ENCODE measurements around the gene BANP.
"Not testable (repeated sequence)": the region's sequence is repeated elsewhere in the genome, so short reads cannot be mapped to it uniquely, and the experiment has no call there.

The BANP gene

DNA sequence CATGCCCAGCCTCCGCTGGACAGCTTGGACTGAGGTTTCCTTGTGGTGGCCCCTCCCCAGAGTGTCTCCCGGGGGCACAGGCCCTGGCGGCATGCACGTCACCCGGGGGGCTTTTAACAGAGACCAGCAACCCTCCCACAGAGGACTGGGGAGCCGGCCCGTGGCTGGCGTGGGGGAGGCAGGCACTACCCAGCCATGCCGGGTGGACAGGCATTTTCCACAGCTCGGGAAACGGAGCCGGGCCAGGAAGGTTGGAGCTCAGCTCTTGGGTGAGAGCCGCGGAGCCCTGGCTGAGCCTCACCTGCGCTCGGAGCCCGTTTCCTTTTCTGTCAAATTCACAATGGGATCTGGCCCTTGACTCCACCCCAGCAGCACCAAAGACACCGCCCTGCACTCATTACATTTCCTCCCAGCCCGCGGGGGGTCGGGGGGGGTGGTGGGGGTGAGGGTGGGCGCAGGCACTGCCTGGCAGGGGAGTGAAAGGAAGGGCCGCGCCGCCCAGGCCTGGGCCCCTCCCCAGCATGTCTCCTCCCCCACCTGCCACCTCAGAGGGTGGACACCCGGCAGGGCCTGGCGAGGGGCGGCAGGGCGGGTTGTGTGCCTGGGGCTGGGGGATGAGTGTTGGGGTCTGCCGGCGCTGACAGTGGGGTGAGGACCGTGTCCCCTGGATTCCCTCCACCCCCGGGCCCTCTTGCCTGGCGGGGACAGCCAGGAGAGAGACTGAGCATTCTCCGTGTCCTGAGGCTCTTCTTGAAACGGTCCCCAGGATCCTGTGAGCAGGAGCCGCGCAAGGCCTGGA lies 139.3 kb downstream of the BANP start:
- DNase-seq, result not testable (repeated sequence)

DNA sequence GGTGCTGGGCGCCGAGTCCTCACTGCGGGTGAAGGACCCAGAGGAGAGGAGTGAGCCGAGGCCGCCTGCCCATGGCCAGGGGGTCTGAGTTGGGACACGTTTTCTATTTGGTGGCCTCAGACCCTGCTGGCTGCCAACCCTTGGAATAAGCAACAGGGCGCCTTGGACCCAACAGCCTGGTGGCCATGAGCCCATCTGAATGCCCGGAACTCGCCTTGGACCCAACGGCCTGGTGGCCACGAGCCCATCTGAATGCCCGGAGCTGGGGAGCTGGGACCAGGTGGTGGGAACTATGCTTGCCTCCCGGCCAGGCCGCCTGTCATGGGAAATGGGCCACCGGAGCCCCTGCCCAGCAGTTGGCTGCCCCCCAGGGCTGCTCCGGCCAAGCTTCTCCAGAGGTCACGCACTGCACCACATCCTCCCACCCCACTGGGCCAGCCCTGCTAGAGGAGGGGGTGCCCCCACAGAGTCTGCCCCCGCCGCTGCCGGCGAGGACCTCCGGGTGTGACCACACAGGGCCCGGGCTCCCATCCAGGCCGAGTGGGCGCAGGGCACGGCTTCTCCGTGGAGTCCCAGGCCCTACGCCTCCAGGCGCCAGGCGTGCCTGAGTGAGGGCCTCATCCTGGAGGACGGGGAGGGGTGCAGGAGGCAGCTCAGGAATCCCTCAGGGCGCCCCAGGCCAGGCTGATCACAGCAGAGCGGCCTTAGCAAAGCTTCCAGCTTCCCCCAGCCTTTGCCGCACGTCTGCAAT lies 140.2 kb downstream of the BANP start:
- not testable (repeated sequence) for DNase-seq

DNA sequence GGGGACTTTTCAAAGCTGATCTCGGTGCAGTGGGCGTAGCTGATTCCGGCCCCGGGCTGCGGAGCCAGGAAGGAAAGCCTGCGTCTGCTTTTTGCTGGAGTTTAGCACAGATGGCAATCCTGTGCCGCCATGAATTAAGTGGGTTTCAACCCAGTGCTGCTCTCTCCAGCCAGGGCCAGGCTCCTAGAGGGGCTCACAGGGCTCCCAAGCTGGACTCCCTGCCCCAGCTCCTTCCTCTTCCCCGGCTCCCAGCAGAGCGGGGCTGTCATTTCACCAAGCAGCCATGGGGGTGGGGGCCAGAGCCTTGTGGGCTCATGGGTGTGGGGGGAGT lies 140.7 kb downstream of the BANP start:
- not testable (repeated sequence) for DNase-seq

DNA sequence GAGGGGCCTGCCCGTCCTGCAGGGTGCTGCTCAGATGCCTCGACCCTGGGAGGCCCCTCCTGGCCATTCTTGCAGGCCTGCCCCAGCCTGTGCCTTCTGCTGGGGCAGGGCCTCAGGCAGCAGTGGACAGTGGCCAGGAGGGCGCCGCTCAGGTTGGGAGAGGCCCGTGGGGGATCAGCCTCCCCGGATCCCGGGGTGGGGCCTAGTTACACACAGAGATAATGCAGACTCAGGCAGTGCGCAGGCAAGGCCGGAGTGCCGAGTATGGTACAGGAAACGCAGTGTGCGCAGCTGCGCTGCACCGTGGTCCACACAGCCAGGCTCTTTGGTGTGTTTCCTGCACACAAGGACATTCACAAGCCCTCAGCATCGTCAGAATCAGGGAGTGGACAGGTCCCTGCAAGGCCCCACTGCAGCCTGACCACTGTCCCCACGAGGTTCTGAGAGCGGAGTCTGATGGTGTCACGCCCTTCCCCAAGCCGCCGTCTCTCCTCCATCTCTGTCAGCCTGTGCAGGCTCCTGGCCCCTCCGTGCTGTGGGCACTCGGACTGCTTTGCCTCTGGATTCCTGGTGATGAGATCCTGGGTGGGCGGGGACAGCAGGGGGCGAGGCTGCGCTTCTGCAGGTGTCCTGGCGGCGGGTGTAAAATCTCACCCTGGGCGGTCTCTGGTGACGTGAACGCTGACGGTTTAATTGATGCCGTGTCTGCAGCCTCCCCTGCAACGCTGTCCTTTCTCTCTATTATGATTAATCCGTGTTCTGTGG lies 141.7 kb downstream of the BANP start:
- DNase-seq, result not testable (repeated sequence)

DNA sequence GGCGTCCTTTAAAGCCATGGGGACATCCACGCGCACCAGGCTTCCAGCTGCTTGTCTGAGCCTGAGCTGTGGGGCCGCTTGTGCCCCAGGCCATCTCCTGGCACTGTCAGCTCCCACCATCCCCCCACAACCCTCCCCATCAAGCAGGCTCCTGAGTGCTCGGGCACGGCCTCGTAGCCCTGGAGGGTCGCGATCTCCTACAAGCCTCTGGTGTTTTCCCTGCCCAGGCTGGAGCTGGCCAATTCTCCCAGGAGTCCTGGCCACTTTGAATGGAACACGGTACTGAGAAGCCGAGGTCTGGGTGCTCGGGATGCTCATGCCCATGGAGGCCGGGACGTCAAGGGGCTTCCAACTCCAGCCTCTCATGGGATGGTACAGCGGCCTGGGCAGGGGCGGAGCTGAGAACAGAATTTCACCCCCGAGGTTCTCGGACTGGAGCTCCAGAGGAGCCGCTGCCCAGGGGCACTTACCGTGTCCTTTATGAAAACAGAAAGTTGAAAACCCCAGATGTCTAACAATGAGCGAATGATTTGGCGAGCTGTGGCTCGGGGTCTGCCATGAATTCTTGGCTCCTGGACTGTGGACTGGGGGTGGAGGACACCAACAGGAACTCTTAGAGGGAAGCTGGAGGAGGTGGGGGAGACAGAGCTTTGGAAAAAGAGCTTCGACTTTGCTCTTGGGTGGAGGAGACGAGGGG lies 142.5 kb downstream of the BANP start:
- not testable (repeated sequence) for DNase-seq

DNA sequence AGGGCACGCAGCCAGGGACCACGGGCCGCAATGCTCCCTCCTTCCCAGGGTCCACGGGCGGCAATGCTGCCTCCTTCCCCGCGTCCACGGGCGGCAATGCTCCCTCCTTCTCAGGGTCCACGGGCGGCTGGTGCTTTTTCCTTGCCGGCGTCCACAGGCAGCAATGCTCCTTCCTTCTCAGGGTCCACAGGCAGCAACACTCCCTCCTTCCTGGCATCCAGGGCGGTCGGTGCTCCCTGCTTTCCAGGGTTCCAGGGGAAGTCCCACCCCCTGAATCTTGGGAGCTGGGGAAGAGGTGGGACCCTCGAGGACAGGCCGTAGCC lies 143.0 kb downstream of the BANP start:
- not testable (repeated sequence) for DNase-seq

DNA sequence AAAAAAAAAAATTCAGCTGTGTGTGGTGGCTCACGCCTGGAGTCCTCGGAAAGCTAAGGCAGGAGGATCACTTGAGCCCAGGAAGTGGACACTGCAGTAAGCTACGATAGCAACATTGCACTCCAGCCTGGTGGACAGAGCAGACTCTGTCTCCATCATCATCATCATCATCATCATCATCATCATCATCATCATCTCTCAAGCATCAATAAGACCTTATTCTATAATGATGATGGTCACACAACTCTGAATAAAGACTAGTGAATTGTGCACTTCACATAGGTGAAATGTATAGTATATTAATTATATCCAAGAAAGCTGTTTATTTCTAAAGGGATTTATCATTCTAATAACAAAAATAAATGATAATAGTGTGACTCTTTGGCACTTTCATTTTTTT lies 143.7 kb downstream of the BANP start:
- not testable (repeated sequence) for DNase-seq

DNA sequence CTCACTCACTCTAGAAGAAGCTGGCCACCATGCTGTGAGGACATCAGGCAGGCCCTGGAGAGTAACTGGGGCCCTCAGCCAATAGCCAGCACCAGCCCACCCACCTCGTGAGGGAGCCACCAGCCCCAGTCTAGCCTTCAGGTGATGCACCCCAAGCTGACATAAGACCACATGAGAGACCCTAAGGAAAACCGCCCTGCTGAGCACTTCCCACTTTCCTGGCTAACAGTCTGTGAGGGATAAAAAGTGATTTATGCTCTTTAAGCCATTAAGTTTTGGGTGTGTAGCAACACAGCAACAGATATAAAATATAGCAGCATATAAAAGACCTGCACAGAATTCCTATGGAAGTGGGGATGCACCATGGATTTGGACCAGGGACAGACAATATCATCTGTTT lies 145.4 kb downstream of the BANP start:
- not testable (repeated sequence) for DNase-seq

DNA sequence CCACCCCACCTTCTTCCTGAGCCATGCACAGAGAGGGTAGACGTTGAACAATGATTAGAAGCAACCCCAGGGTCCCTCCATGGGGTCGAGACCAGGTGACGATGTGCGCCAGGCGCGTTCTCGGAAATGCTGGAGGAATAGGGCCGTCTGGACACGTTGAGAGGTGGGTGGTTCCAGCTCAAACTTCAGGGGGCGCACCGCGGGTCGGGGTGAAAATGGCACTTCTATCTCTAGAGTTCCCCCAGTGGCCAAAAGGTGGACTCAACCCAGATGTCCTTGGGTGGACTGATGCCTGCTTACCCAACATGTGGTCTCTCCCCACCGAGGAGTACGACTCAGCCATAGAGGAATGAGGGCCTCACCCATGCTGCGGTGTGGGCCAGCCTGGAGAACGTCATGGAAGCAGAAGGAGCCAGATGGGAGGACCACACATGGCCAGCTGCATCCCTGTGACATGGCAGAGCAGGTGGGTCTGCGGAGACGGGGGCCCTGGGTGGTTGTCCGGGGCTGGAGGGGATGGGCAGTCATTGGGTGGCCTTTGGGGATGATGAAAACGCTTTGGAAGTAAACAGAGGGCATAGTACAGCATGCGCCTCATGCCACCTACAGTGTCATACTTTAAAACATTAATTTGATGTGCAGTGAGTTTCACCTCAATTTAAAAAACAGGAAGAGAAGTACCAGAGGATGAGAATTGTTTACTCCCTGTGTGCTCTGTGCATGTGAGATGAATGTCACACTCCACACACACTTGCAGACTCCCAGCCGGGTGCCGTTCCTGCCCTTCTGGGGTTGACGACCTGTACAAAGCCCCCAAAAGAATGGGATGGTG lies 147.7 kb downstream of the BANP start:
- not testable (repeated sequence) for DNase-seq

DNA sequence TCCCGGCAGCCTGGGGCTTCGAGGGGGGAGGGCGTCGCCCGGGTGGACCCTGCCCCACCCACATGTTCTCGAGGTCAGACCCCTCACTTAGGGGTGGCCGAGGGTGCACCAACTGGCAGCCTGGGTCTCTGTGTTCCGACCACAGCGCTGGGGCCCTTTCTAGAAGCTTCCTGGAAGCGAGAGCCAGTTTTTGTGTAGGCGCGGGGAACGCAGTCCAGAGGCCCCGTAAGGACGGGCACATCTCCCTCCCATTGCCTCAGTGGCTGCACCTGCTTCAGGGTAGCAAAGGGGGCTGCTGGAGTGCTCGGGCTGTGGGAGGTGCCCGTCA lies 148.3 kb downstream of the BANP start:
- no peak for DNase-seq

DNA sequence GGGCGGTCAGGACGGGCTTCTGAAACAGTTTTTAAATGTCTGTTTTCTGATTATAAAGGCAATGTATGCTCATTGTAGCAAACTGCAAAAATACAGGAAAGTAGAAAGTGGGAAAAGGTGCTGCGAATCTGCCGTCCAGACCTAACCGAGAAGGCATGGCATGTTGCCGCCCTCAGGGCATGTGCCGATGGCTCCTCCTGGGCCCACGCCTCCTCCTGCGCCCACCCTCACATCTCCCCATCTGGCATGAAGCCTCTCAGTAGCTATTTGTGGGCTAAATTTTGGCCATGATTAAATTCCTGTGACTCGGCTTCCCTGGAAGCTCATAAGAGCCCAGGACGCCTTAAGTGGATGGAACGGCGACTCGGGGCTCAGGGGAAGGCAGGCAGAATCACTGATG lies 148.7 kb downstream of the BANP start:
- DNase-seq, result not testable (repeated sequence)

DNA sequence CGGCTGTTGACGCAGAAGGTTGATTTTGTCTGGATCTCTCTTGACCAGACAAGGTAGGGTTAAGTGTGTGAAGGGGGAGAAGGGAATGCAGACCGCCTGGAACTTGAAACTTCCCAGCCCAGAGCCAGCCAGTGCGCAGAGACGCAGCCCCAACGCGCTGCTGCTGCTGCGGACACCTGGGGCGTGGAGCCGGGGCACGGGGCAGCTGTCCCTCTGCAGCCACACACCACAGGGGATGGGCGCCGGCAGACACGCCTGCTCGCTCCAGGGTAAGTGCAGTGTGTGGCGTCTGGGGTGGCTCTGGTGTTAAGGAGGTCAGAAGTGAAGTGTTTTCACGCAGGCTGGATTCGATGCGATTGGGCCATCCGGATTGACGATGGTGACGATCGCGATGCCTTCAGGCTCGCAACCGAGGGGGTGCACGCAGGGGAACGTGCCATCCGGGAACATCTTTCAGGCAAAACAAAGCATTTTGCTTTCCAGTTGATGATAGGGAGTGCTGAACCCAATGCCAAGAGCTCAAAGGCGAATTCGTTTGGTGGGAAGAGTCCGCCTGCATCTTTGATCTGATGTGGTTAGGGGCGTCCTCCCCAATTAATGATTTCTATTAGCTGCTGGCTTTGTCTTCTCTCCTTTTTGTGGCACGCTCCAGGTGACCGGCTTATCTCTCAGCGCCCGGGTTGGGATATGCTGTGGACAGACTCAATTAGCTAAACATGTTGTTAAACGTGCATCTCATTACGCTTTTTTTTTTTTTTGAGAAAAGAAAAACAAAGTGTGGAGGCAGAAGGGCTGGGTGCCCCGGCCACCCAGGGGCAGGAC lies 149.8 kb downstream of the BANP start:
- DNase-seq, result not testable (repeated sequence)

DNA sequence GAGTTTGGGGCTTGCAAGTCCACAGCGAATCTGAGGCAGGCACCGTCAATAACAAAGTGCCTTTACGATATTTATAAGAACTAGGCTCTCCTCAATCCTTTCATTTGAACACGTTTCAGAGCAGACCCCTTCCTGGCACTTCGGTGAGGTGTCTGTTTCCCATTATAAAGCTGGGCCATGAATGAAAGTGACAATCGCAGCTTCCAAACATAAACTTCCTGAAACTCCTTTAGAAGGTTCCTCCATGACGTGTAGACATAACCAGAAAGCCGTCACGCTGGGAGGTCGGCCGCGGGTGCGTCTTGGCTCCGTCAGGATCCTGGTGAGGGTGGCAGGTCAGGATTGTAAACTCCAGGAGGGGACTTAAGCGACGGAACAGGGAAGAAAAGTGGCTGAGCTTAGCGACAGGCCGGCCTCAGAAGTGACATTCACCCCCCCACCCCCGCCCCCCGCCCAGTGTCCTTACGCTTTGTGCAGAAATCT lies 150.4 kb downstream of the BANP start:
- DNase-seq, result not testable (repeated sequence)

DNA sequence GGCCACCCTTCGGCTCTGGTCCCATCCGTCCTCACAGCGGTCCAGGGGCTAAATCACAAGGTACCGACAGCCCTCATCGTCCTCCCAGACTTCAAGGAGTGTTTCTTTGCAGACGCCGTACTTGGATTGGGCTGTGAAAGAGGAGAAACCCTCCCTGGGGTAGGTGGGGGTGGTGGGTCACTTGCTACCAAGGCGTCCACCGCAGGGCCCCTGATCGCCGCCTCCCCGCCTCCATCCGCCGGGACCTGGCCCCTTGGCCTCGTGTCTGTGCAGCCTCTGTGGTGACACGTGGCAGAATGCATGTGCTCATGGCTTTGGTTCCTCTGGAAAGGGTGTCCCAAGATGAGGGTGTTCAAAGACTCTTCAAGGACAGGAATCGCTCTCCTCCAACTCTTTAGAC lies 151.4 kb downstream of the BANP start:
- DNase-seq, result no peak

DNA sequence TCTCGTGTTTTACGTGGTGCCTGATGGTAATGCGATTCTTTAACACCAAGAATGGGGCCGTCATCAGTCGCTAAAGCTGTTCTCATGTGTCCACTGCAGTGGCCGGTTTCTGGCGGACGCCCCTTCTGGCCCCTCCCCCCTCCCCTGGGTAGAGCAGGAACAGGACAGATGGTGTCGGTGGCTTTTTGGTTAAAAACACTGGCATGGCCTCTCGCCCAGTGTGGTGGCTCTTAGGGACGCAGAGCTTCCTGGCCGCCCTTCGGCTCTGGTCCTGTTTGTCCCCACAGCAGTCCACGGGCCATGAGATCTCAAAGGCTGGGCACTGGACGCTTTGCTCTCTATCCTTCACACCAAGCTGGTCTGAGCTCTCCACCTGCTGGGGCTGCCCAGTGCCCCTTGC lies 151.8 kb downstream of the BANP start:
- DNase-seq, result no peak

DNA sequence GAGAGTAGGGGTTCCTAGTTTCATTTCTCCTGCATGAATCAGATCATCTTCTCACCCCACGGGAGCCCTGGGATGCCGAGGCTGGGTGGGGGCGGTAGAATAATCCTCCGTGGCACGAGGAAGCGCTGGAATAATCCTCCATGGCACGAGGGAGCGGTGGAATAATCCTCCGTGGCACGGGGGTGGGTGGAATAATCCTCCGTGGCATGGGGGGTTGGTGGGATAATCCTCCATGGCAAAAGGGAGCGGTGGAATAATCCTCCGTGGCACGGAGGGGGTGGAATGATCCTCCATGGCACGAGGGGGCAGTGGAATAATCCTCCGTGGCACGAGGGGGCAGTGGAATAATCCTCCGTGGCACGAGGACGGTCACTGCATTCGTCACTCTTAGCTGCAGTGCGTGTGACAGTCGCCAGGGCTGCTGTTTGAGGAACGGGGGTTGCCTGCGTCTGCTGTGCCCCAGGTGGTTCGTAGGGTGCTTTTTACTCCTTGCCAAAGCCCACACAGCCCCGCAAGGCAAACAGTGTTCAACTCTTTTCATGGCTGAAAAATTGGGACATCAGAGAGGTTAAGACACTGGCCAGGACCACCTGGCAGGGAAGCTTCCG lies 152.5 kb downstream of the BANP start:
- no peak for DNase-seq

DNA sequence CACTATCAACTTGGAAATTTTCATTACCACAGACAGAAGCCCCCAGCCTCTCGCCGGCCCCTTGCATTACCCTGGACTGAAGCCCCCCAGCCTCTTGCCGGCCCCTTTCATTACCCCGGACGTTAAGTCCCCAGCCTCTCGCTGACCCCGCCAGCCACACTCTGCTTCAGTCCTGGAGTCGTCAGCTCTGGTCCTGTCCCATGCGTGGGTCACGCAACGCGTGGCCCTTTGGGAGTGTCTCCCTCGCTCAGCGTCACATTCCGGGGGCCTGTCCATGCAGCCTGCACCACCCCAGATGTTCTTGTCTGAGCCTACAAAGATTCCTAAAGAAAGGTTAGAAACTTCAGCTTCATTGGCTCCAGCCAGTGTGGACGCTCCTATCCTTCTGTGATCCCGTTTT lies 153.1 kb downstream of the BANP start:
- not testable (repeated sequence) for DNase-seq

DNA sequence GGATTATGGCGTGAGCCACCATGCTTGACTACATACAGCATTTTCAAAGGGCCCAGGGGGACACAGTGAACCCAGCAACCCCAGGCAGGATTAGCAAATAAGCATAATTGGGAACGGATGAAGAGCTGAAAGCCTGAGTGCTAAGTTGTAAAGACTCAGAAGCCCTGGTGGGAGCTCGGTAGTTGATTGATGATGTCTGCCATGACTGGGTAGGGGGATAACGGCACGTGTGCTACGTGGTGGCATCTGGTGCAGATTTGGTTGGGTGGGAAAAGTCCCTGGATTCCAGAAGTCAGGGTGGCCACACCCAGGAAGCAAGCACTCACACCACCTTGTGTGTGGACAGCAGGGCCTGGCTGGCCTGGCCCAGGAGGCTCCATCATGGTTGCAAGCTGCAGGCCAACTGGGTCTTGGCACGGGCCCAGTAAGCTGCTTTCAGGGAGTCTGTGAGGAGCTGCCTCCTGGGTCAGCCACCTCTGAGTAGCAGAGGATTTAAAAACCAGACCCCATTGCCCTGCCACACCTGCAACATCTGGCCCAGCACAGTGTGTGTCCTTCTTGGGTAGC lies 154.4 kb downstream of the BANP start:
- not testable (repeated sequence) for DNase-seq

DNA sequence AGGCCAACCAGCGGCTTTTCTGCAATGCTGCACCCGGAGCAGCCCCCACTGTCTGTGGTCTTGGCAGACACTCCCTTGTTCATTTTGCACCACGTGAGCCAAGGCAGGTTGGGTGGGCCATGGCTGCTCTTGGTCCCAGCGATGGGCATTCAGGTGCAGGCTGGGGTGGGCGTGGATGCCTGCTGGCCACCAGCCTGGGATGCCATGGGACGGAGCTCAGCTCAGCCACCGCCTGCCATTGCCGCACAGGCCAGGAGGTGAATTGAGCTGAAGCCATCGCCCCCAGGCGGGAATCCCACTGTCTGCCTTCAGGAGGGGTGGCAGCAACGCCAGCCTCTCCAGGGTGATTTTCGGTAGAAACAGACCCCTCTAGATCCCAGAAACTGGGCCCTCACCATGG lies 155.3 kb downstream of the BANP start:
- not testable (repeated sequence) for DNase-seq

DNA sequence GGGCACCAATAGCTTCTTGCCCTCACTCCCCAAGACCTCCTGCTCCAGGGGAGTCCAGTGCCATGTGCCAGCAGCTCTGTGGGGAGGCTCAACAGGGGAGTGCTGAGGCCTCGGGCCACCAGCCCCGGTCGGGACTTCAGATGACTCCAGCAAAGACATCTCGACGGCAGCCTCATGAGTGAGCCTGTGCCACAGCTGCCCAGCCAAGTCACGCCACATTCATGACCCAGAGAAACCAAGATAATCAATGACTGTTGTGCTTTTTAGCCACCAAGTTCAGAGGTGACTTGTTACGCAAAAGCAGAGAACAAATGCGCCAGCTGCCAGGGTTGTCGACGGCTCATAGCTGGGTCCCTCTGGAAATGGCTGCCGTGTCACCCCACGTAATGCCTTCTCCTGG lies 157.5 kb downstream of the BANP start:
- no peak for DNase-seq

All from CD4-positive, alpha-beta T cell treated with Interleukin-4 for 1 hour (primary cell).